SU-DHL-6 (cell line): ENCODE measurements around the gene ZNF324.

ENCODE experiments used
- EZH2phosphoT487 ChIP-seq: fragments of 200-600 bp; sonication (generic), shearing (Covaris generic); conservative IDR thresholded peaks from 2 replicates; pipeline ENCODE4 v1.6.1; 2018; ENCODE audit warnings: mild to moderate bottlenecking, antibody characterized with exemption, low read length, moderate library complexity, mixed read lengths
- TF ChIP-seq, protein P1 (sequence below): fragments of 200-600 bp; sonication (generic); IDR thresholded peaks from one replicate; pipeline ENCODE4 v1.5.1; 2017; ENCODE audit warnings: antibody characterized with exemption, mild to moderate bottlenecking, low read length, moderate library complexity; ENCODE audit not compliant: insufficient read depth, poor library complexity, severe bottlenecking

DNA sequence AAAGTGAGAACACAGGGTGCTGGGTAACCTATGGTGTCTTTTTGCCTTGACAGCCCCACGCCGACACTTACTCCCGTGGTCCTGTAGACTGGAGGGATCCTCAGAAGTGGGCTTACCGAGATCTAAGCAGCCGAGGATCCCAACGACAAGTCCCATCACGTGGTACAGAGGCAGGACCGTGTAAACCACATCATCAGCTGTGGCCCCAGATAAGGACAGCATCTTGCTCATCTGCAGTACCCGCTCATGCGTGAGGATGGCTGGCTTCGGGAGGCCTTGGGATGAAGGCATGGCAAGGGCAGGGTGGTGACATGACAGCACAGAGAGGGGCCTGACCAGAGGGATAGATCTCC lies 42.8 kb downstream of the ZNF324 start:
- TF ChIP-seq, protein P1, sequence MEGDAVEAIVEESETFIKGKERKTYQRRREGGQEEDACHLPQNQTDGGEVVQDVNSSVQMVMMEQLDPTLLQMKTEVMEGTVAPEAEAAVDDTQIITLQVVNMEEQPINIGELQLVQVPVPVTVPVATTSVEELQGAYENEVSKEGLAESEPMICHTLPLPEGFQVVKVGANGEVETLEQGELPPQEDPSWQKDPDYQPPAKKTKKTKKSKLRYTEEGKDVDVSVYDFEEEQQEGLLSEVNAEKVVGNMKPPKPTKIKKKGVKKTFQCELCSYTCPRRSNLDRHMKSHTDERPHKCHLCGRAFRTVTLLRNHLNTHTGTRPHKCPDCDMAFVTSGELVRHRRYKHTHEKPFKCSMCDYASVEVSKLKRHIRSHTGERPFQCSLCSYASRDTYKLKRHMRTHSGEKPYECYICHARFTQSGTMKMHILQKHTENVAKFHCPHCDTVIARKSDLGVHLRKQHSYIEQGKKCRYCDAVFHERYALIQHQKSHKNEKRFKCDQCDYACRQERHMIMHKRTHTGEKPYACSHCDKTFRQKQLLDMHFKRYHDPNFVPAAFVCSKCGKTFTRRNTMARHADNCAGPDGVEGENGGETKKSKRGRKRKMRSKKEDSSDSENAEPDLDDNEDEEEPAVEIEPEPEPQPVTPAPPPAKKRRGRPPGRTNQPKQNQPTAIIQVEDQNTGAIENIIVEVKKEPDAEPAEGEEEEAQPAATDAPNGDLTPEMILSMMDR, result no peak
- TF ChIP-seq EZH2phosphoT487, result no peak
